Endothelial cell of umbilical vein (primary cell): ENCODE data around the gene ABLIM2. TPM values are rescaled to one million over a fixed set of nuclear protein-coding genes. Genes with fewer than 3 reads are reported as not detected.

ENCODE experiments used
- BruUV-seq: library from RNA; stranded (reverse); fragments of 400-500 nt; replicated peaks from 2 replicates; lab custom pipeline; 2021; lab: Mats Ljungman, UMichigan
- CTCF ChIA-PET: fragments of 300-600, 350-600 bp; sonication (Branson Sonifier 250); formaldehyde crosslinking; loops from one replicate; lab custom pipeline; 2021; ENCODE audit warnings: antibody characterized with exemption, inconsistent platforms; lab: Charles Lee
- POLR2A ChIA-PET: fragments of 300-600, 350-600 bp; sonication (Branson Sonifier 250); formaldehyde crosslinking; loops from one replicate; lab custom pipeline; 2021; ENCODE audit warnings: antibody characterized with exemption, inconsistent platforms; lab: Charles Lee
- DNase-seq: peaks from one replicate; pipeline ENCODE4 v3.0.0-alpha.2; 2011; ENCODE audit warnings: low read depth, low spot score
- FAIRE-seq: peaks from 2 replicates; lab custom pipeline; 2011; peaks lifted over from hg19 to GRCh38; lab: Jason Lieb, UNC
- H2AFZ ChIP-seq: 2 replicates; pipeline ENCODE4 v1.6.0; 2012; ENCODE audit warnings: low read depth, low read length, control low read depth, inconsistent platforms
- H3K27ac ChIP-seq: 2 replicates; pipeline ENCODE4 v1.5.1; 2011; ENCODE audit warnings: low read depth, mild to moderate bottlenecking, control low read depth, low read length, moderate library complexity; ENCODE audit not compliant: insufficient read depth
- H3K27me3 ChIP-seq, 2 experiments: 2 replicates each; pipeline versions ENCODE4 v1.6.0 to v1.6.1; 2011; ENCODE audit warnings: low read length in 2 of 2, mixed read lengths in 1 of 2; ENCODE audit not compliant: control insufficient read depth in 2 of 2, insufficient read depth in 2 of 2
- H3K36me3 ChIP-seq, 2 experiments: 2 replicates in 1 of 2; 3 replicates in 1 of 2; pipeline ENCODE4 v1.5.1; 2011; ENCODE audit warnings: low read length in 2 of 2, mild to moderate bottlenecking in 1 of 2, moderate library complexity in 1 of 2; ENCODE audit not compliant: control insufficient read depth in 2 of 2, insufficient read depth in 2 of 2; ENCODE audit errors: extremely low read depth in 1 of 2
- H3K4me1 ChIP-seq: 3 replicates; pipeline ENCODE4 v1.5.1; 2011; ENCODE audit warnings: mild to moderate bottlenecking, low read length; ENCODE audit not compliant: control insufficient read depth, insufficient read depth; ENCODE audit errors: extremely low read depth
- H3K4me2 ChIP-seq: 2 replicates; pipeline ENCODE4 v1.6.1; 2011; ENCODE audit warnings: low read length, control low read depth, mixed read lengths; ENCODE audit not compliant: insufficient read depth
- H3K4me3 ChIP-seq, 3 experiments: fragments of 200-600 bp in 1 of 3; sonication (generic), shearing (Covaris generic) in 1 of 3; replicated peaks in 1 of 3; 2 replicates each; pipeline ENCODE4 v1.5.1; 2011 to 2016; ENCODE audit warnings: control low read depth in 3 of 3, low read length in 3 of 3, mild to moderate bottlenecking in 2 of 3, inconsistent platforms in 1 of 3, low read depth in 1 of 3, moderate library complexity in 1 of 3; ENCODE audit not compliant: insufficient read depth in 1 of 3
- H3K79me2 ChIP-seq: 2 replicates; pipeline ENCODE4 v1.6.0; 2012; ENCODE audit warnings: low read length, inconsistent platforms; ENCODE audit not compliant: control insufficient read depth, insufficient read depth
- H3K9ac ChIP-seq: replicated peaks from 2 replicates; pipeline ENCODE3; 2011; ENCODE audit warnings: low read length, control low read depth; ENCODE audit not compliant: insufficient read depth; ENCODE audit errors: extremely low read depth
- H3K9me1 ChIP-seq: replicated peaks from 3 replicates; pipeline ENCODE4 v1.6.0; 2011; ENCODE audit warnings: mild to moderate bottlenecking, low read length; ENCODE audit not compliant: control insufficient read depth, insufficient read depth; ENCODE audit errors: extremely low read depth
- H3K9me3 ChIP-seq: replicated peaks from 2 replicates; pipeline ENCODE4 v1.5.1; 2012; ENCODE audit warnings: low read length, inconsistent platforms; ENCODE audit not compliant: control insufficient read depth, insufficient read depth
- H4K20me1 ChIP-seq: replicated peaks from 2 replicates; pipeline ENCODE3; 2011; ENCODE audit warnings: mild to moderate bottlenecking, low read length; ENCODE audit not compliant: control insufficient read depth, insufficient read depth; ENCODE audit errors: extremely low read depth
- CTCF ChIP-seq, 2 donors: IDR thresholded peaks; 1 replicate in 1 of 2; 2 replicates in 1 of 2; pipeline ENCODE4 v1.5.1; 2011; ENCODE audit warnings: low read length in 2 of 2, mild to moderate bottlenecking in 2 of 2, moderate library complexity in 2 of 2, control low read depth in 1 of 2, inconsistent platforms in 1 of 2, low read depth in 1 of 2; ENCODE audit not compliant: insufficient read depth in 1 of 2; ENCODE audit errors: extremely low read depth in 1 of 2
- EZH2 ChIP-seq: IDR thresholded peaks from 2 replicates; pipeline ENCODE4 v1.6.1; 2012; ENCODE audit warnings: borderline replicate concordance, low read depth, mild to moderate bottlenecking, moderate library complexity, low read length, inconsistent platforms; ENCODE audit not compliant: severe bottlenecking
- FOS ChIP-seq: IDR thresholded peaks from 2 replicates; pipeline ENCODE4 v1.6.1; 2011; ENCODE audit warnings: mild to moderate bottlenecking, low read length, moderate library complexity, borderline replicate concordance; ENCODE audit not compliant: insufficient read depth
- GATA2 ChIP-seq: IDR thresholded peaks from 2 replicates; pipeline ENCODE4 v1.7.0; 2011; ENCODE audit warnings: low read depth, mild to moderate bottlenecking, moderate library complexity, mixed read lengths, low read length; ENCODE audit not compliant: insufficient read length, insufficient read depth
- JUN ChIP-seq: IDR thresholded peaks from 2 replicates; pipeline ENCODE4 v1.6.1; 2011; ENCODE audit warnings: borderline replicate concordance, low read depth; ENCODE audit not compliant: insufficient read length, insufficient read depth
- MAX ChIP-seq: IDR thresholded peaks from 2 replicates; pipeline ENCODE4 v1.6.1; 2011; ENCODE audit not compliant: insufficient read depth, insufficient read length
- MYC ChIP-seq: IDR thresholded peaks from one replicate; pipeline ENCODE4 v1.6.1; 2011; ENCODE audit warnings: mild to moderate bottlenecking, low read depth, low read length
- POLR2A ChIP-seq: IDR thresholded peaks from 2 replicates; pipeline ENCODE4 v1.6.1; 2012; ENCODE audit warnings: low read depth, mild to moderate bottlenecking, control low read depth, low read length
- POLR2AphosphoS5 ChIP-seq: IDR thresholded peaks from 2 replicates; pipeline ENCODE4 v1.6.1; 2012; ENCODE audit warnings: low read depth, mild to moderate bottlenecking, control low read depth, low read length, moderate library complexity; ENCODE audit not compliant: insufficient read depth
- dilution Hi-C: fragments of 300-500 bp; cut with MboI; formaldehyde crosslinking; loops from one replicate; pipeline ENCODE4 v1.15.0; 2019; ENCODE audit warnings: low sequenced_read_pairs; ENCODE audit not compliant: extremely low pct_ligation_motif_present
- intact Hi-C: fragments of 100-400 bp; cut with micrococcal nuclease; formaldehyde crosslinking; loops from one replicate; pipeline ENCODE4 v1.10.0; 2022
- polyA plus RNA-seq, 4 experiments: library from polyadenylated mRNA; depleted of rRNA in 3 of 4; stranded (reverse) in 3 of 4; unstranded in 1 of 4; fragments of >200 nt; gene quantifications; 2 replicates each; pipeline versions ENCODE4 v1.2.1 to v1.2.3, GENCODE V29; 2011 to 2012; ENCODE audit warnings: missing spikeins in 1 of 4
- total RNA-seq: library from RNA; stranded (reverse); gene quantifications from 2 replicates; pipeline ENCODE4 v1.2.3, GENCODE V29; 2021

Gene ABLIM2
- total and polyA plus RNA-seq, 2 donors (not counting 3 experiments of a cell fraction or from before 2014, with no cell fraction given) = 0.28 to 0.66 TPM

GRCh38 chr4:8191136-8191747, 32.6 kb upstream of the ABLIM2 start:
- Histone ChIP-seq H3K9ac (peak overlapping the region; percentile 55), H3K27ac (peak overlapping the region; percentile 95), H3K4me2 (peak overlapping the region; percentile 59), H3K9me3 (no peaks in the 10 kb centered on the region), H3K27me3 (no peaks in the 10 kb centered on the region), H3K4me1 (peaks cover 61% of the 10 kb centered on the region), H4K20me1 (no peaks in the 10 kb centered on the region), H3K4me3 (no peak overlapping the region), H3K36me3 (no peaks in the 10 kb centered on the region), H2AFZ (peak overlapping the region; percentile 55), H3K9me1 (no peaks in the 10 kb centered on the region), H3K79me2 (no peaks in the 10 kb centered on the region)
- POLR2A ChIA-PET = interaction anchor here (0.7 to 1.0 kb wide), 2 partner anchors 8 to 12 kb away, joined by 3 to 4 read pairs; partner anchors contain the start of gene SH3TC1
- CTCF ChIA-PET = interaction anchor here (0.9 to 7.5 kb wide), 9 partner anchors 8 to 387 kb away, joined by 3 to 168 read pairs (median 3); partner anchors contain the start of gene SH3TC1
- intact Hi-C loops = loop anchor here (1.0 to 5.0 kb wide), 7 partner anchors 8 to 274 kb away; partner anchors contain the start of genes ABLIM2 and SH3TC1
- FAIRE-seq (peak; percentile 100), DNase-seq (peak; percentile 99)
- dilution Hi-C loops = no loop called here
- no TSS peak for BruUV-seq
- TF ChIP-seq POLR2A (peak; percentile 74), POLR2AphosphoS5 (peak; percentile 95), MAX (peak; percentile 67), EZH2 (no peak), JUN (peak; percentile 100), CTCF (IDR thresholded peaks at IDR 0.05; ENCODE audit: extremely low read depth in 1 of 2, insufficient read depth in 1 of 2, low read depth in 1 of 2, low read length in 2 of 2) (no peak), FOS (peak; percentile 98), MYC (peak; percentile 45), GATA2 (peak; percentile 94)
